Gastroesophageal sphincter (tissue), 4 donors: ENCODE data around the gene AGFG2. TPM values are rescaled to one million over a fixed set of nuclear protein-coding genes. Genes with fewer than 3 reads are reported as not detected.
"Not testable (repeated sequence)": the region's sequence is repeated elsewhere in the genome, so short reads cannot be mapped to it uniquely, and the experiment has no call there.

Experiments
- ATAC-seq: fragments of 150-250 bp; one replicate; pipeline ENCODE4 v1.9.1; 2016; ENCODE audit warnings: mild to moderate bottlenecking, moderate library complexity
- H3K27ac ChIP-seq, 4 donors: fragments of 200-600 bp; sonication (generic) in 3 of 4; 1 replicate in 3 of 4; 2 replicates in 1 of 4; pipeline ENCODE4 v1.5.1; 2016 to 2019
- H3K27me3 ChIP-seq: fragments of 200-600 bp; sonication (generic); one replicate; pipeline ENCODE4 v1.5.1; 2019
- H3K36me3 ChIP-seq, 2 donors: fragments of 200-600 bp; sonication (generic); one replicate each; pipeline ENCODE4 v1.5.1; 2019; ENCODE audit warnings: control low read depth in 1 of 2
- H3K4me1 ChIP-seq, 3 donors: fragments of 200-600 bp; sonication (generic); 1 replicate in 2 of 3; 2 replicates in 1 of 3; pipeline ENCODE4 v1.5.1; 2016 to 2019; ENCODE audit warnings: control low read depth in 2 of 3
- H3K4me3 ChIP-seq, 2 donors: fragments of 200-600 bp; sonication (generic); one replicate each; pipeline ENCODE4 v1.5.1; 2019; ENCODE audit warnings: mild to moderate bottlenecking in 1 of 2, moderate library complexity in 1 of 2
- H3K9me3 ChIP-seq, 3 donors: fragments of 200-600 bp; sonication (generic); one replicate each; pipeline ENCODE4 v1.5.1; 2017 to 2019; ENCODE audit warnings: control low read depth in 2 of 3
- EP300 ChIP-seq: sonication (generic); formaldehyde crosslinking; IDR thresholded peaks from one replicate; pipeline ENCODE4 v1.6.1; 2017; ENCODE audit warnings: antibody characterized with exemption, mild to moderate bottlenecking
- POLR2A ChIP-seq, 2 donors: fragments of 450-650 bp; IDR thresholded peaks; one replicate each; pipeline ENCODE4 v1.6.1; 2017; ENCODE audit warnings: antibody characterized with exemption in 2 of 2, mild to moderate bottlenecking in 2 of 2, moderate library complexity in 1 of 2
- POLR2AphosphoS5 ChIP-seq: sonication (generic); formaldehyde crosslinking; IDR thresholded peaks from one replicate; pipeline ENCODE4 v1.6.1; 2017; ENCODE audit warnings: antibody characterized with exemption
- WGBS, 2 donors: methylation state at CpG; one replicate each; pipeline ENCODE4 v1.1.5; 2018; ENCODE audit warnings: low coverage in 1 of 2; 5-methylcytosine and 5-hydroxymethylcytosine counted together
- total RNA-seq, 4 donors: library from RNA; depleted of rRNA; stranded (reverse); fragments of >200 nt; gene quantifications; one replicate each; pipeline ENCODE4 v1.1.0, GENCODE V29; 2016
- TF ChIP-seq, protein P1 (sequence below), 4 experiments: fragments of 200-600 bp in 2 of 4; fragments of 450-650 bp in 2 of 4; sonication (generic) in 1 of 4; IDR thresholded peaks; one replicate each; pipeline ENCODE4 v1.5.1; 2017 to 2019; ENCODE audit warnings: antibody characterized with exemption in 4 of 4, mild to moderate bottlenecking in 2 of 4, moderate library complexity in 2 of 4

AGFG2 gene
- total RNA-seq, 4 donors from 2014 or later, result 26.0 to 60.1 (median 36.6) TPM

DNA sequence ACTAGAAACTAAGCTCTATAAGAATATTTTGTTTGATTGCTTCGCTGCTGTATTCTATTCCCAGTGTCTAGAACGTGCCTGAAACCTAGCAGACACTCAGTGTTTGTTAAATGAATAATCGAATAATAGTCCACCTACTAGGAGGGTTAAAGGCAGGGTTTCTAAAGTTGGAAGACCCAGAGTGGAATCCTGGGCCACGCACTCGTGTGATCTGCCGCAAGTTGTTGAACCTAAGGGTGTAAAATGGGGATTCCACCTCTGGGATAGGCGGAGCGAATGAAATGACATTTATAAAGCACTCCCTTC lies 702 bp upstream of the AGFG2 start:
- peak overlapping the region in 1 of 2 donors; percentile 68 for H3K4me3 ChIP-seq
- no peaks in the 10 kb centered on the region for H3K9me3 ChIP-seq
- peak overlapping the region; percentile 26 to 91 (median 82) for H3K27ac ChIP-seq
- 4 to 5% methylated on average over 4 to 8 of the region's 8 CpGs for WGBS, 2 donors
- peaks cover 0 to 44% (median 10%) of the 10 kb centered on the region in 3 donors for H3K4me1 ChIP-seq
- no peak for ATAC-seq
- no peaks in the 10 kb centered on the region for H3K36me3 ChIP-seq
- TF ChIP-seq POLR2AphosphoS5 (no peak), EP300 (no peak), POLR2A (IDR thresholded peaks at IDR 0.05) (no peak)
- TF ChIP-seq, protein P1, sequence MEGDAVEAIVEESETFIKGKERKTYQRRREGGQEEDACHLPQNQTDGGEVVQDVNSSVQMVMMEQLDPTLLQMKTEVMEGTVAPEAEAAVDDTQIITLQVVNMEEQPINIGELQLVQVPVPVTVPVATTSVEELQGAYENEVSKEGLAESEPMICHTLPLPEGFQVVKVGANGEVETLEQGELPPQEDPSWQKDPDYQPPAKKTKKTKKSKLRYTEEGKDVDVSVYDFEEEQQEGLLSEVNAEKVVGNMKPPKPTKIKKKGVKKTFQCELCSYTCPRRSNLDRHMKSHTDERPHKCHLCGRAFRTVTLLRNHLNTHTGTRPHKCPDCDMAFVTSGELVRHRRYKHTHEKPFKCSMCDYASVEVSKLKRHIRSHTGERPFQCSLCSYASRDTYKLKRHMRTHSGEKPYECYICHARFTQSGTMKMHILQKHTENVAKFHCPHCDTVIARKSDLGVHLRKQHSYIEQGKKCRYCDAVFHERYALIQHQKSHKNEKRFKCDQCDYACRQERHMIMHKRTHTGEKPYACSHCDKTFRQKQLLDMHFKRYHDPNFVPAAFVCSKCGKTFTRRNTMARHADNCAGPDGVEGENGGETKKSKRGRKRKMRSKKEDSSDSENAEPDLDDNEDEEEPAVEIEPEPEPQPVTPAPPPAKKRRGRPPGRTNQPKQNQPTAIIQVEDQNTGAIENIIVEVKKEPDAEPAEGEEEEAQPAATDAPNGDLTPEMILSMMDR (IDR thresholded peaks at IDR 0.05), result no peak
- H3K27me3 ChIP-seq, result no peaks in the 10 kb centered on the region

DNA sequence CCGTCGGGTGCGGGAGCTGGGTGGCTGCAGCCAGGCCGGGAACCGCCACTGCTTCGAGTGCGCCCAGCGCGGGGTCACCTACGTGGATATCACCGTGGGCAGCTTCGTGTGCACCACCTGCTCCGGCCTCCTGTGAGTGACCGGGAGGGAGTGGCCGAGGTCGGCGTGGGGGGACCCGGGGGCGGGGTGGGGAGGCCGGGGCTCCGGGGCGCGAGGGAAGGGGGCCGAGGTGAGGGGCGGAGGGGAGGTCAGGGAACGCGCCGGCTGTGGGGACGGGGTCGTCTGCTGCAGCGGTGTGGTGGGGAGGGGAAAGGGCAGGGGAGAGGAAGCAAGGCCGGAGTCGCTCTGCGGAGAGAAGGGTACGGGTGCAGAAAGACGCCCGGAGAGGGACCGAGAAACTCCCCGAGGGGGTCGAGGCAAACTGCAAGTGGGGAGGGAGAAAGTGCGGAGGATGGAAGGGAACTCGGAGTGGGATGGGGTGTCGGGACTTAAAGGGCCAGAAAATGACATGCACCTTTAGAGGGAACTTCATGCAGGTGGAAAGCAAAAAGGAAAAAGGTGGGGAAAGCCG lies 518 bp downstream of the AGFG2 start:
- peak overlapping the region; percentile 64 to 68 for H3K4me3 ChIP-seq
- no peak for TF ChIP-seq EP300
- TF ChIP-seq POLR2A (IDR thresholded peaks at IDR 0.05), result no peak
- peaks cover 10 to 56% (median 22%) of the 10 kb centered on the region in 3 donors for H3K4me1 ChIP-seq
- WGBS, 2 donors, result 0% methylated on average over 12 to 16 of the region's 44 CpGs
- H3K27me3 ChIP-seq, result no peaks in the 10 kb centered on the region
- no peaks in the 10 kb centered on the region for H3K9me3 ChIP-seq
- no peaks in the 10 kb centered on the region for H3K36me3 ChIP-seq
- ATAC-seq, result no peak
- H3K27ac ChIP-seq, result peak overlapping the region; percentile 47 to 96 (median 83)

DNA sequence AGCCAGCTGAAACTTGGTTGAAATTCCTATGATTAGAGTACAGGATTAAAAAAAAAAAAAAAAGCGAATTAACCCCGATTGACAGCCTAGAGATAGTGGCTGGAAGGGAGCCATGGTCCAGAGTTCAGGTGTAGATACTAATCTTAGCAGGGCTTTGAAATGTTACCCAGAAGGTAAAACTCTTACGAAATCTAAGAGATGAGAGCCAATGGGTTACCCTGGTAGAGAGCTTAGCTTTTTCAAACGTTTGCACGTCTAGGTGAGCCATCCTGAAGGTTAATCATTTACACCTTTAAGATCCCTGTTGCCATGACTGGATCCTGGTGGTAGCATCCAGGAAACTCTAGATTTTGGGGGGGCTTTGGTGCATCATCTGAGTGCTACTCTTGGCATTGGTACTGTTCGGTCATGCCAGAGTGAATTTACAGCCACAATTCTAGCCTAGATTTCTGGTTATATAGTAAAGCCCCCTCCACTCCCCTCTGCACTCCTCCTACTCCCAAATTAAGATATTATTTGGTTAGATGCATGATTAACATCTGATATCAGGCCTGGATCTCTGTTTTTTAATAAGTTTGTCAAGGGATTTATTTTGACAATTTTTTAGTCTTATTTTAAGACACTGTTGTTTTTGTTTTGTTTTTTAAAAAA lies 1.2 kb downstream of the AGFG2 start:
- Histone ChIP-seq H3K27ac (peak overlapping the region in 1 of 4 donors; percentile 82), H3K4me1 (peaks cover 16 to 63% (median 29%) of the 10 kb centered on the region in 3 donors)

DNA sequence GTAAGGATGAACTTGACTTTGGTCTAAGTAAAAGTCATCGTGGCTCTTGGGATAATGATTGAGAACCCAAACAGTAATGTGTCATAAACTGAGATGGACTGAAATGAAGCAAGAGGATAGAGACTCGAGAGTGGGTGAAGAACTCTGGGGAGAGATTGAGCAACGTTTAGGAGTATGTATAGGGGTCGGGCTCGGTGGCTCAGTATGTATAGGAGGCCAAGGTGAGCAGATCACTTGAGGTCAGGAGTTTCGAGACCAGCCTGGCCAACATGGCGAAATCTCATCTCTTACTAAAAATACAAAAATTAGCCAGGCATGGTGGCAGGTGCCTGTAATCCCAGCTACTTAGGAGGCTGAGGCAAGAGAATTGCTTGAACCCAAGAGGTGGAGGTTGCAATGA lies 2.3 kb downstream of the AGFG2 start:
- H3K27ac ChIP-seq, H3K27me3 ChIP-seq, H3K4me3 ChIP-seq, ATAC-seq, H3K36me3 ChIP-seq, H3K9me3 ChIP-seq: not testable (repeated sequence)
- WGBS, 2 donors, result 84 to 92% methylated on average over 2 to 7 of the region's 7 CpGs
- peaks cover 23 to 74% (median 38%) of the 10 kb centered on the region in 3 donors for H3K4me1 ChIP-seq

More for the DNA sequence above, 1.2 kb downstream of the AGFG2 start:
- ATAC-seq, result no peak
- H3K9me3 ChIP-seq, result no peaks in the 10 kb centered on the region
- no peaks in the 10 kb centered on the region for H3K36me3 ChIP-seq
- TF ChIP-seq, protein P1 (IDR thresholded peaks at IDR 0.05), result no peak
- TF ChIP-seq POLR2AphosphoS5 (no peak), POLR2A (IDR thresholded peaks at IDR 0.05) (no peak), EP300 (no peak)
- H3K27me3 ChIP-seq, result no peaks in the 10 kb centered on the region
- 34 to 42% methylated on average over 5 to 6 of the region's 6 CpGs for WGBS, 2 donors
- peak overlapping the region; percentile 64 to 68 for H3K4me3 ChIP-seq

GRCh38 chr7:100543586-100543985 lies 4.6 kb downstream of the AGFG2 start:
- H3K36me3 ChIP-seq, result no peaks in the 10 kb centered on the region
- peaks cover 46 to 92% (median 54%) of the 10 kb centered on the region in 3 donors for H3K4me1 ChIP-seq
- H3K27ac ChIP-seq, result peak overlapping the region in 3 of 4 donors; percentile 90 to 97 (median 94)
- 60 to 70% methylated on average over 1 of the region's 1 CpG for WGBS, 2 donors
- no peak overlapping the region for H3K4me3 ChIP-seq
- TF ChIP-seq POLR2A (IDR thresholded peaks at IDR 0.05), result no peak
- TF ChIP-seq, protein P1 (IDR thresholded peaks at IDR 0.05), result no peak
- H3K9me3 ChIP-seq, result no peaks in the 10 kb centered on the region
- H3K27me3 ChIP-seq, result no peaks in the 10 kb centered on the region
- no peak for ATAC-seq

DNA sequence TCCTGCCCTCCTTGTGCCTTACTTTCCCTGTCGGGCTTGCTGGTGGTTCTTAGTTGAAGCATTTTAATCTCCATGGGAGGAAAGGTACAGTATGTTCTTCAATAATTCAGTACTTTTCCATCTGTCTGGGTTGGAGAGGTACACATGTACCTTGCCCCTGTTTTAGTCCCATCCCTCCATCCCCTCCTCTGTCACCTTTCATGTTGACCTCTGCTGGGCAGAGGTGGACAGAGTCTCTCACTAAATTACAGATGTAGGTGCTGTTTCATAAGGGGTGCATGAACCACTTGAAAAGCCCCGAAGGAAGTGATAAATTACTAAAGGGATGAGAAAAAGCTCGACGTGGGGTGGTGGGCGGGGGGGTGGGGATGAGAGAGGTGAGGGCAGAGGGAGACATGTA lies 5.4 kb downstream of the AGFG2 start:
- Histone ChIP-seq H3K4me1 (peaks cover 46 to 98% (median 56%) of the 10 kb centered on the region in 3 donors), H3K9me3 (no peaks in the 10 kb centered on the region), H3K27me3 (no peaks in the 10 kb centered on the region), H3K27ac (peak overlapping the region; percentile 90 to 98 (median 96)), H3K36me3 (peaks cover 0 to 5% of the 10 kb centered on the region in 2 donors), H3K4me3 (no peak overlapping the region)
- 5 to 43% methylated on average over 3 to 4 of the region's 5 CpGs for WGBS, 2 donors
- TF ChIP-seq POLR2A (IDR thresholded peaks at IDR 0.05) (no peak), POLR2AphosphoS5 (no peak), EP300 (no peak)
- TF ChIP-seq, protein P1 (IDR thresholded peaks at IDR 0.05), result no peak
- ATAC-seq, result no peak
